SK-N-MC (cell line): Measurements from ENCODE around the gene IL17RD.

Experiments used
- EZH2 ChIP-seq: fragments of 200-600 bp; sonication (generic); IDR thresholded peaks from one replicate; pipeline ENCODE4 v1.6.1; 2017; ENCODE audit warnings: antibody characterized with exemption
- FOXP2 ChIP-seq: optimal IDR thresholded peaks from 2 replicates; pipeline ENCODE3; 2011; ENCODE audit warnings: mild to moderate bottlenecking, moderate library complexity; ENCODE audit not compliant: insufficient read depth; ENCODE audit errors: extremely low read length, control extremely low read depth
- POLR2AphosphoS5 ChIP-seq: IDR thresholded peaks from 2 replicates; pipeline ENCODE4 v1.6.1; 2012; ENCODE audit warnings: mild to moderate bottlenecking, low read depth, low read length, borderline replicate concordance

GRCh38 chr3:57088503-57088902 is 76.7 kb downstream of the IL17RD start:
- TF ChIP-seq EZH2 (no peak), POLR2AphosphoS5 (no peak), FOXP2 (no peak)
